GM13976 (cell line): ENCODE measurements around the gene ATXN7L1.

ENCODE experiments used
- DNase-seq: peaks from one replicate; pipeline ENCODE4 v3.0.0; 2012; ENCODE audit warnings: low spot score
- CTCF ChIP-seq: IDR thresholded peaks from 2 replicates; pipeline ENCODE4 v1.5.1; 2012; ENCODE audit warnings: borderline replicate concordance, mild to moderate bottlenecking; ENCODE audit not compliant: insufficient read depth; ENCODE audit errors: extremely low read depth, missing control alignments, control extremely low read depth
- in situ Hi-C: fragments of 300-500 bp; cut with MboI; formaldehyde crosslinking; loops from one replicate; pipeline ENCODE4 v1.12.0; 2022; ENCODE audit warnings: low sequenced_read_pairs, mixed read lengths, inconsistent platforms; ENCODE audit not compliant: unreplicated experiment

The ATXN7L1 gene

DNA sequence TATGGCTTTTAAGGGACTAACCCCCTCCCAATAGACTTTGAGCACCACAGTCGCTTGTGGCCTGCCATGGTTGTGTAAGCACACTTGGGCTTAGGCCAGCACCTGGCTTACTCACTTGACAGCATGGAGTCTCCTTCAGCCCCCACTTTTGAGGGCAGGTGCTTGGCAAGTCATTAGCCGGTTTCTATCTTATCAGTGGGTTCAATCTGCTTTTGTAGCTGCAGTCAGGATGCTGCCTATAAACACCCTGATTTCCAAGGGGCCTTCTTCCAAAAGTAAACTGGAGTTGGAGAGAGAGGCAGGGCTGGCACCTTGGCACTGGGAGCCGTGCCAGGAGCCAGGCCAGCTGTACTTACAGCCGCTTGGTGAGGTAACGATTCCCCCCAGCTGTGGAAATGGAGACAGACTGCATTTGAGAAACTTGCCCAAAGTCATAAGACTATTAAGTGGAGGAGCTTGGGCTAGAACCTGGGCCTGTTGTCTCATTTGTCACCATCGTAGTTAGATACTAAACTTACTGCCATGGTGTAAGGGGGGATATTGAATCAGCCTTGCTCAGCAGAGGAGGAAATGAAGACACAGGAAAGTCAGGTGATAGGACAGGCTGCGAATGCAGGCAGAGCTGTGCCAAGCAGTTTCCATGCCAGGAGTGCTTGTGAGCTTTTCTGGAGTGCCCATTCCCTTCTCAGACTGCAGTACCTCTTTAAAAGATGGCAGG lies 202.9 kb downstream of the ATXN7L1 start:
- no peak for TF ChIP-seq CTCF
- no peak for DNase-seq
- in situ Hi-C loops = no loop called here

GRCh38 chr7:105672801-105673200 lies 203.6 kb downstream of the ATXN7L1 start:
- in situ Hi-C loops = no loop called here
- no peak for TF ChIP-seq CTCF

GRCh38 chr7:105666324-105666723 lies 210.1 kb downstream of the ATXN7L1 start:
- in situ Hi-C loops = loop anchor here (10.0 kb wide), 1 partner anchor 498 kb away; no protein-coding TSS in a partner anchor
- no peak for TF ChIP-seq CTCF
- no peak for DNase-seq

More at GRCh38 chr7:105672801-105673200, 203.6 kb downstream of the ATXN7L1 start:
- DNase-seq = no peak

DNA sequence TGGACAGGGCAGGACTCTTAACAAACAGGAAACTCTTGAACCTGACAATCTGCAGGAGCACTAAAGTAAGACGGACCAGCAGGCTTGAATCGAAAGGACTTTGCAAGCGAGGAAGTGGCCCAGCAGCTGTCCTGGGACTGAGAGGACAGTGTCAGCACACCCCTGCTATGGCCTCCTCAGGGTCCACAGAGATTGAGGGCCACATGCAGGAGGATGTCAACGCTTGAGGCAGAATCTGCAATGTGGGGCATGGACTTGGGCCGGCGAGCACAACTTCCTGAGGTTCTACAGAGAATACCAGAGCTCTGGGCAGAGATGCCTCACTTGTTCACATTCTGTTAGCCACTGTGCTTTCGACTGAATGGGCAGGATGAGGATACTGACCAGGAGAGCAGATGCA lies 210.7 kb downstream of the ATXN7L1 start:
- in situ Hi-C loops = loop anchor here (10.0 kb wide), 1 partner anchor 499 kb away; no protein-coding TSS in a partner anchor
- TF ChIP-seq CTCF = no peak
- DNase-seq = no peak

GRCh38 chr7:105664816-105665525 lies 211.4 kb downstream of the ATXN7L1 start:
- in situ Hi-C loops = loop anchor here (10.0 kb wide), 1 partner anchor 500 kb away; no protein-coding TSS in a partner anchor
- no peak for DNase-seq
- TF ChIP-seq CTCF = no peak

DNA sequence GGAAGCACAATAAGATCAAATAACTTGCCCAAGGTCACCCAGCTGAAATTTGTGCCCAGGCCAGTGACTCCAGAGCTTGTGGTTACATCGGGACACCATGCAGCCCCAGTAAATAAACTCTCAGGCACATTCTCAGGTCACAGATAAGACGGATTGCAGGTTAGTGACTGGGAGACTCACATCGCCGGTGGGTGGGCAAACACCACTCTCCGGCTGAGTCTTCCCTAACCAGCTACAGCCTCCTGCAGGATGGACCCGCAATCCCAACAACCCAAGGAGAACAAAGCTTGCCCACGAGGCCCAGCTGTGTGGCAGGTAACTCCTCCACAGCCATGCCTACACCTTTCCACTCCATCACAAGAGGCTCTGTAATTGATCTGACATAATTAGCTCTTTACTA lies 213.4 kb downstream of the ATXN7L1 start:
- in situ Hi-C loops = loop anchor here (10.0 kb wide), 1 partner anchor 502 kb away; no protein-coding TSS in a partner anchor
- DNase-seq = no peak
- no peak for TF ChIP-seq CTCF
